LNCAP (cell line): ENCODE results near the gene SOX5.

Source experiments
- TF ChIP-seq, protein P1 (sequence below): fragments of 450-650 bp; IDR thresholded peaks from 2 replicates; pipeline ENCODE4 v1.5.1; 2017; ENCODE audit warnings: mild to moderate bottlenecking

Gene SOX5

DNA sequence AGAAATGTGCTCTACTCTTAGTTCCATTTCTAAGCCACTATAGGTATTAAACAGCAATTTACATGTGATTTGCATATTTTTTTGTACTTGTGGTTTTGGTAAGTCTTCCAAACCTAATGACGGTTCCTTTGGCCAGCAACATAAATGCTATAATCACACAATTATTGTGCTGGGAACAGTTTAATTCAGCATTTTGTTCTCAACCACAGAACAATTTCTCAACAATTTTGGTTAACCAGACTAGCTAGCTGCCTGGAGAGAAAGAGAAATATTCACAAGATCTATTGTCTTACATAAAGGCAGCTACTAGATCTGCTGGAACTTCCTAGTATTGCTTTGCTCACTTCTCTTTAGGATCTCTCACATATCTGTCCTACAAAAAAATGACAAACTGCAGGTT is 265.3 kb downstream of the SOX5 start:
- TF ChIP-seq, protein P1, sequence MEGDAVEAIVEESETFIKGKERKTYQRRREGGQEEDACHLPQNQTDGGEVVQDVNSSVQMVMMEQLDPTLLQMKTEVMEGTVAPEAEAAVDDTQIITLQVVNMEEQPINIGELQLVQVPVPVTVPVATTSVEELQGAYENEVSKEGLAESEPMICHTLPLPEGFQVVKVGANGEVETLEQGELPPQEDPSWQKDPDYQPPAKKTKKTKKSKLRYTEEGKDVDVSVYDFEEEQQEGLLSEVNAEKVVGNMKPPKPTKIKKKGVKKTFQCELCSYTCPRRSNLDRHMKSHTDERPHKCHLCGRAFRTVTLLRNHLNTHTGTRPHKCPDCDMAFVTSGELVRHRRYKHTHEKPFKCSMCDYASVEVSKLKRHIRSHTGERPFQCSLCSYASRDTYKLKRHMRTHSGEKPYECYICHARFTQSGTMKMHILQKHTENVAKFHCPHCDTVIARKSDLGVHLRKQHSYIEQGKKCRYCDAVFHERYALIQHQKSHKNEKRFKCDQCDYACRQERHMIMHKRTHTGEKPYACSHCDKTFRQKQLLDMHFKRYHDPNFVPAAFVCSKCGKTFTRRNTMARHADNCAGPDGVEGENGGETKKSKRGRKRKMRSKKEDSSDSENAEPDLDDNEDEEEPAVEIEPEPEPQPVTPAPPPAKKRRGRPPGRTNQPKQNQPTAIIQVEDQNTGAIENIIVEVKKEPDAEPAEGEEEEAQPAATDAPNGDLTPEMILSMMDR = no peak

DNA sequence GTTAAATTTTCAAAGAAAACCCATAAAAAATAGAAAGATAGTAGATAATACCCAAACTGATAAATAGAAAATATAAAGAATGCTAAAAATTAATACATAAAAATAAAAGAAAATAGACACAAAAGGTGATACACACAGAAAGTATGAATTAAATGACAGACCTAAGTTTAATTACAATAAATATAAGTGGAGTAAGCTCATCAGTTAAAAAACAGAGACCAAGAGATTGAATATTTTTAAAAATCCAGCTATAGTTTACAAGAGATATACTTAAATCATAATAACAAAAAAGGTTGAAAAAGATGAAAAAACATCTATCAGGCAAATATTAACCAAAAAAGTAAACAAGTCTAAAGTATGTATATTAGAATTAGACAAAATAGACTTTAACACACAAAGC is 268.2 kb downstream of the SOX5 start:
- TF ChIP-seq, protein P1 = no peak

DNA sequence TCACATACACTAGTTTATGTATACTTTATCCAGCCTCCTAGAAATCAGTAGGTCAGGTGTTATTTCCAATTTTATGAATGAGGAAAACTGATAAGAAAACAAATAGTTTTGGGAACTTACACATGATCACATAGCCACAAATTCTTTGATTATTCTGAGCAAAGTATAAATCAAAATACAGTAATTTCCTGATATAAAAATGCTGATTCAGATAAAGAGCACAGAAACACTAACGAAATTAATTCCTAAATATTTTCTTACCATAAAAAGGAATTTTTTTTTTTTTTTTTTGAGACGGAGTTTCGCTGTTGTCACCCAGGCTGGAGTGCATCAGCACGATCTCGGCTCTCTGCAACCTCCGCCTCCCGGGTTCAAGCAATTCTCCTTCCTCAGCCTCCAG is 275.4 kb downstream of the SOX5 start:
- TF ChIP-seq, protein P1 = no peak

DNA sequence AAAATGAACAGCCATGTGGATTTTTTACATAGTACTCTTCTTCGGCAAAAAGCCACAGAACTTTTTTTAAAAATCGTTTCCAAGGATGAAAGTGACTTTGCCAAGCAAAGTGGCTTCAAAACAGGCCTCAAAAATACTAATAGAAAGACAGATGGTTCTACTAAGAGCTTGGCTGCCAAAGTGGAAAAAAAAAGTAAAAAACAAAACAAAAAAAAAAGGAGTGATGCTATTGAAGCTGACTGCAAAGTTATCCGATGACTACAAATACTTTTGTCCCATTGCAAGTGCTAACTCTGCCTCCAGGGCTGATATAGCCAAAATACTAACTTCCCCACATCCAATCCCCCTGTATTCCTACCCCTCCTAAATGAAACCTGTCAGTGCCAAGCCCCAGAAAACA is 277.6 kb downstream of the SOX5 start:
- TF ChIP-seq, protein P1 = no peak

DNA sequence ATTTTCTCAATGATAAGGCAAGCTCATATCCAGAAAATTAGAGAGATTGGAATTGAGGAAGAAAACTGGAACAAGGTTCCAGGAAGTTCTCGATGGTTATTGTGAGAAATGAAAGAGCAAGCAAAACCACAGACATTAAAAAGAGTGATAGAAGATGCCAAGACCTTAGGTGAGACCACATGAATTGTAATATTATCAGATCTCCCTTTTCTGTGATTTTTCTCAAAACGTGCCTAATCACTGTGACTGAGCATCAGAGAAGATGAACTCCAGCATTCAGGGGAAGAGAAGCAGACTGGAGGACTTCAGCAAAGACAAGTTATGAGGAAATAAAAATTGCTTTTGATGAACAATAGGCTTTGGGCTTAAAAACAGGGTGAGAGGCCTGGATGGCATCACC is 278.8 kb downstream of the SOX5 start:
- TF ChIP-seq, protein P1 = no peak

DNA sequence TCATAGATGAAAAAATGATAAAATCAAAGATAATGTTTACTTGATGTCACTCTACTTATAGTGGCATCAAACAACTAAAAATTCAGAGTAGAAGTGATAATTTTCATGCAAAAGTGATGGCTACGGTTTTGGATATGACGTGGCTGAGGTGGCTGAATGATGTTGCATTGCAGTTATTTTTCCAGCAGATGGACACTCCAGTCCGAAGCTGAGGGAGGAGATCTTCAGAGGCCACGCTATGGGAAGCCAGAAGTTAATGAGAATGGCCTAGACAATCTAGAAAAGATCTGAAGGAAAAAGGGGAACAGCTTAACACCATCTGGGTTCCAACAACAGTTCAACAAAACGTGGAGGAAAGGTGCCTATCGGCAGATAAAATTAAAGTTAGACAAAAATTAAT is 279.8 kb downstream of the SOX5 start:
- TF ChIP-seq, protein P1 = no peak

DNA sequence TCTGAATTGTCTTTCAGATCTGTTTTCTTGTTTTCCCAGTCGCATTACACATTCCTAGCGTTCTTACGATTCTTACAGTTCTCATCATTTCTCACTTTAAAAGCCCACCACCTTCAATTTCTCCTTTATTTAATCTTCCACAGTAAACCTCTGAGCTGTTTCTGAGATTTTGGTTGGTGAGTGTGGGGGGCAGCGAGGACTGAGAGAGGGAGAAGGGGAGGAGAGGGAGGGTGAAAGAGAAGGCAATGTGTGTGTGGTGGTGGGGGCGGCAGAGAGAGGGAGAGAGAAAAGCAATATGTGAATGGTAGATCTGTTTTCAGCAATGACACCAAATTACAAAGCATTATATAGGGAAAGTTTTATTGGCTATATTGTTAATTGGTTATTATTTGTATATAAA is 282.6 kb downstream of the SOX5 start:
- TF ChIP-seq, protein P1 = no peak

DNA sequence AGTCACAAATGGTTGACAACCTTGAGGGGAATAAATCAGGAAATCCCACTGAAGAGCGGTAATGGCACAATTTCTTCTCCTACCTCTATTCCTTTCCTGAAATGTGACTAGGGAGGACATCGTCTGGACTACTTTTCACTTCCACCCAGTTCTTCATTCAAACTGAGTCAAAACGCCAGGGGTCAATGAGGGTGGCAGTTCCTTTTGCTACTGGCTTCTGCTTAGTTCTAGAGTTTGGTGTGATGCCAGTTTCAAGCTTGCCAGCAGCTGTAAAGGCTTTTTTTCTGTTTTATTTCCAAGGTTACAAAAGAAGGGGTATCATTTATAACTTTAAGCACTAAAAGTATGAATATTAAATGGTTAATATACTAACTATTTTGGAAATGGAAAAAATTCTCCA is 286.5 kb downstream of the SOX5 start:
- TF ChIP-seq, protein P1 = no peak
